ENCODE data around the gene ECT2L. TPM values are rescaled to one million over a fixed set of nuclear protein-coding genes. Genes with fewer than 3 reads are reported as not detected.
A peak's percentile ranks its signal among the peaks of the same experiment; 100 is the strongest.

Gene ECT2L
- total RNA-seq, 3 donors from 2014 or later: not detected

DNA sequence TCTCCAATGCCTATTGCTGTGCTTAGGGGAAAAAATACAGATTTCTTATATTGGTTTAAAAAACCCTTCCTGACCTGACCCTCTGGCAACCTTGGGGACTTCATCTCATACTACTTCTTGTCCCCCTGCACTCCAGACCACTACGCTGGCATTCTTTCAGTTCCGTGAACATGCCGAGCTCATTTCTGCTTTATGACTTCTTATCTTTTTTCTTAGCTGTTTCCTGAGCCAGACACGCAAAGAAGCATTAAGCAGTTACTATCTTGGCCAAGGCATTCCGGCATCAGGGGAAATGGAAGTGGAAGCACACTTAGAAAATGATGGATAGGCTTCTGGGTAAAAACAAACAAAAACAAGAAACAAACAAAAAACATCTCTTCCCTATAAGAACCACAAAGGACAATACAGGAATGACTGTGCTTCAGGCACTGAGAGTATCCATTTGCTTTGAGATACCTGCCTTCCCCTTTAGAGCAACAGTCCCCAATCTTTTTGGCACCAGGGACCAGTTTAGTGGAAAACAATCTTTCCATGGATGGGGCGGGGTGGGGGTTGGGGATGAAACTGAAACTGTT, 26.7 kb upstream of the ECT2L start:
- no peaks in the 10 kb centered on the region for H3K9me3 ChIP-seq
- intact Hi-C loops (cut with DNase I, micrococcal nuclease): loop anchor here (5.0 to 10.0 kb wide), 3 partner anchors 74 to 184 kb away; no protein-coding TSS in a partner anchor
- ATAC-seq (no peak), DNase-seq (peak in 1 of 3 donors; percentile 4)
- TF ChIP-seq, protein P1, sequence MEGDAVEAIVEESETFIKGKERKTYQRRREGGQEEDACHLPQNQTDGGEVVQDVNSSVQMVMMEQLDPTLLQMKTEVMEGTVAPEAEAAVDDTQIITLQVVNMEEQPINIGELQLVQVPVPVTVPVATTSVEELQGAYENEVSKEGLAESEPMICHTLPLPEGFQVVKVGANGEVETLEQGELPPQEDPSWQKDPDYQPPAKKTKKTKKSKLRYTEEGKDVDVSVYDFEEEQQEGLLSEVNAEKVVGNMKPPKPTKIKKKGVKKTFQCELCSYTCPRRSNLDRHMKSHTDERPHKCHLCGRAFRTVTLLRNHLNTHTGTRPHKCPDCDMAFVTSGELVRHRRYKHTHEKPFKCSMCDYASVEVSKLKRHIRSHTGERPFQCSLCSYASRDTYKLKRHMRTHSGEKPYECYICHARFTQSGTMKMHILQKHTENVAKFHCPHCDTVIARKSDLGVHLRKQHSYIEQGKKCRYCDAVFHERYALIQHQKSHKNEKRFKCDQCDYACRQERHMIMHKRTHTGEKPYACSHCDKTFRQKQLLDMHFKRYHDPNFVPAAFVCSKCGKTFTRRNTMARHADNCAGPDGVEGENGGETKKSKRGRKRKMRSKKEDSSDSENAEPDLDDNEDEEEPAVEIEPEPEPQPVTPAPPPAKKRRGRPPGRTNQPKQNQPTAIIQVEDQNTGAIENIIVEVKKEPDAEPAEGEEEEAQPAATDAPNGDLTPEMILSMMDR (IDR thresholded peaks at IDR 0.05): no peak
- H3K4me1 ChIP-seq (ENCODE audit: low read depth): peaks cover 5% of the 10 kb centered on the region
- H3K36me3 ChIP-seq (ENCODE audit: low read depth): no peaks in the 10 kb centered on the region
- H3K4me3 ChIP-seq: no peak overlapping the region

- intact Hi-C loops (cut with DNase I, micrococcal nuclease): no loop called here
- Histone ChIP-seq H3K4me3 (no peak overlapping the region), H3K9me3 (no peaks in the 10 kb centered on the region), H3K4me1 (ENCODE audit: low read depth) (peaks cover 11% of the 10 kb centered on the region), H3K36me3 (ENCODE audit: low read depth) (no peaks in the 10 kb centered on the region)
- ATAC-seq (no peak), DNase-seq (no peak)
- TF ChIP-seq, protein P1 (IDR thresholded peaks at IDR 0.05): no peak
Measured at GRCh38 chr6:138772596-138773176, 23.2 kb upstream of the ECT2L start.

DNA sequence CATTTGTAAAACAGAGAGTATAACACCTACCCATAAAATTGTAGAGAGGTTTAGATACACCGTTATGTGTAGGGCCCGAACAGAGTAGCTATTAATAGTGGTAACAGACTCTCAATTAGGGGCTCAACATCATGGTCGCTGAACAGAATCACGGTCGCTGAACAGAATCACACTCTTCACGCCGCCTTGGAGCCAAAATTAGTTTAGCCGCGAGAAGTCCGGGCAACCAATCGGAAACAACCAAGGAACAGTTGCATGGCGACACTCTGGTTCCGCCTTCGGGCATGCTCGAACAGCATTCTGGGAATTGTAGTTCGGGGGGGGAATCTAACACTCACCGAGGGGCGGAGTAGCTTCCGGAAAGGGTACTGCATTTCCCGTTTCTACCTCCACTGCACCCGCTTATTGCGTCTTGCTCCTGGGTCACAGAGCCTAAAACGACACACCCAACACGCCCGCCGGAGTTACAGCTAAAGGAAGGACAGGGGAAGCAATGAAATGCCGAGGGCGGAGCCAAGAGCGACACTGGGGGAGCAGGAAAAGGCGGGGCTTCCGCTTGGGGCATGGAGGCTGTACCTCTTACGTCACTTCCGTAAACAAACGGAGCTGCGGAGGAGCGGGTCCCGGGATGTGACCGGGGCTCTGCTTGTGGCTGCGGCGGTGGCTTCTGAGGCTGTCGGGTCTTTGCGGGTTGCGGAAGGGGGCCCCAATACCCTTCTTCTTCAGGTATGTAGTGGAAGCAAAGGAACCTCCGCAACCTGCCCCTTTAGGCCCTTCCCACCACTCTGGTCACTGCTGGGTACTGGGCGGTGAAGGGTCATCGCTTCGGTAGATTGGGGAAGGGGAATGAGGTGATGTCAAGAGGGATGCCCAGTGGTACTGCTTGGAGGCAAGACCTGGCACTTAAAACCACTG, 22.5 kb upstream of the ECT2L start, which contains the start of gene CCDC28A:
CCDC28A (plus strand) TSS at position 593 of the 915 bp plus-strand sequence. CDS start 2,352 bp downstream, outside the sequence.
- Histone ChIP-seq H3K4me1 (ENCODE audit: low read depth) (peaks cover 11% of the 10 kb centered on the region), H3K36me3 (ENCODE audit: low read depth) (no peaks in the 10 kb centered on the region), H3K4me3 (peak within 1 kb of the TSS; percentile 60), H3K9me3 (no peaks in the 10 kb centered on the region)
- peak; percentile 98 for ATAC-seq
- TF ChIP-seq, protein P1 (IDR thresholded peaks at IDR 0.05): no peak
- DNase-seq: peak; percentile 94 to 97 (median 96)
- intact Hi-C loops (cut with DNase I, micrococcal nuclease): no loop called here

DNA sequence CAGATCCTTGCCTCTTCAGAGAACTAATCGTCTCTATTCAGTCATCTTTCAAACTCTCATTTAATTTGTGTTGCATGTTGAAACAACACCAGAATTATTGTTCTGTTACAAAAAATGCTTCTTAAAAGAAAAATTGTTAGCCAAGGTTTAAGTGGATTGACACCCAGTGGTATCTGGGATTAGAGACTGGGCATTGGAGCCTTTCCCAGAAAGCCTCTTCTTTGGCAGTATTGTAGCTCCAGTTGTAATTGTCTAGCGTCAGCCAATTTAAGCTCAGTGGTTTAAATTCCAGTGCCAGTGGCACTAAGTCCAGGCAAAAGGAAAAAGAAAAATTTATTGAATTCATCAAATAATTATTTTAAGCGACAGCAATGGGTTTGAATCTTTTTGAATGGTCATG, 21.5 kb upstream of the ECT2L start:
- peaks cover 11% of the 10 kb centered on the region for H3K4me1 ChIP-seq (ENCODE audit: low read depth)
- H3K4me3 ChIP-seq: no peak overlapping the region
- H3K9me3 ChIP-seq: no peaks in the 10 kb centered on the region
- TF ChIP-seq, protein P1 (IDR thresholded peaks at IDR 0.05): no peak
- no peaks in the 10 kb centered on the region for H3K36me3 ChIP-seq (ENCODE audit: low read depth)
- no peak for ATAC-seq
- intact Hi-C loops (cut with DNase I, micrococcal nuclease): no loop called here
- DNase-seq: no peak

GRCh38 chr6:138776659-138777058, 19.2 kb upstream of the ECT2L start:
- Histone ChIP-seq H3K36me3 (ENCODE audit: low read depth) (no peaks in the 10 kb centered on the region), H3K9me3 (no peaks in the 10 kb centered on the region), H3K4me3 (no peak overlapping the region), H3K4me1 (ENCODE audit: low read depth) (peaks cover 11% of the 10 kb centered on the region)
- TF ChIP-seq, protein P1 (IDR thresholded peaks at IDR 0.05): no peak
- intact Hi-C loops (cut with DNase I, micrococcal nuclease): no loop called here
- no peak for DNase-seq
- no peak for ATAC-seq

Measured in mucosa of descending colon (tissue), 3 donors.